Hematopoietic multipotent progenitor cell treated with erythropoietin and hydrocortisone succinate and interleukin-3 and kit ligand, for 15 days (in vitro differentiated cells): Measurements from ENCODE around the gene ALG9.
"Not testable (repeated sequence)": the region's sequence is repeated elsewhere in the genome, so short reads cannot be mapped to it uniquely, and the experiment has no call there.

Experiments used
- DNase-seq: peaks from one replicate; pipeline ENCODE4 v3.0.0-alpha.2; 2015; ENCODE audit warnings: low spot score

ALG9 gene, protein sequence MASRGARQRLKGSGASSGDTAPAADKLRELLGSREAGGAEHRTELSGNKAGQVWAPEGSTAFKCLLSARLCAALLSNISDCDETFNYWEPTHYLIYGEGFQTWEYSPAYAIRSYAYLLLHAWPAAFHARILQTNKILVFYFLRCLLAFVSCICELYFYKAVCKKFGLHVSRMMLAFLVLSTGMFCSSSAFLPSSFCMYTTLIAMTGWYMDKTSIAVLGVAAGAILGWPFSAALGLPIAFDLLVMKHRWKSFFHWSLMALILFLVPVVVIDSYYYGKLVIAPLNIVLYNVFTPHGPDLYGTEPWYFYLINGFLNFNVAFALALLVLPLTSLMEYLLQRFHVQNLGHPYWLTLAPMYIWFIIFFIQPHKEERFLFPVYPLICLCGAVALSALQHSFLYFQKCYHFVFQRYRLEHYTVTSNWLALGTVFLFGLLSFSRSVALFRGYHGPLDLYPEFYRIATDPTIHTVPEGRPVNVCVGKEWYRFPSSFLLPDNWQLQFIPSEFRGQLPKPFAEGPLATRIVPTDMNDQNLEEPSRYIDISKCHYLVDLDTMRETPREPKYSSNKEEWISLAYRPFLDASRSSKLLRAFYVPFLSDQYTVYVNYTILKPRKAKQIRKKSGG

GRCh38 chr11:111870886-111871692 lies at the start of gene ALG9:
Gene ALG9 (minus strand): TSS chr11:111871581. CDS start chr11:111871482, 99 bp downstream.
- peak; percentile 82 for DNase-seq

DNA sequence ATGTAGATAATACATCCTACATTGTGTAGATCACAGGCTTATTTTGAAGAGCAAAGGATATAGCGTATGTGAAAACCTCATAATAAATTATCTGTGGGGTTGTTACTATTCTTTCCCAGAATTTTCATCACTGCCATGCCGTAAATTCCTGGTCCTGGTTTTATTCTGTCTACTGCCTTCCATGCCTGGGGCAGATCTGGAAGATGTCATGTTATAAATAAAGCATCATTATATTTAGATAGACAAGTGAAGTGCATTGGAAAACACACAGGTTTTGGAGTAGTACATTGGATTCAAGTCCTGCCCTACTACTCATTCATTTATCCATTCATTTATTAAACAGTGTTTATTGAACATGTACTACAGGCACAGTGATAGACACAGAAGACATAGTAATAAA lies 49.5 kb upstream of the ALG9 start:
- DNase-seq = no peak

GRCh38 chr11:111918390-111919256 lies 47.2 kb upstream of the ALG9 start, which contains the start of gene C11orf52:
Gene C11orf52 (plus strand): TSS chr11:111918913. CDS start chr11:111918973, 60 bp downstream.
- DNase-seq = no peak

- no peak for DNase-seq
Observed at GRCh38 chr11:111917788-111918187, 46.4 kb upstream of the ALG9 start.

GRCh38 chr11:111917312-111917711 lies 45.9 kb upstream of the ALG9 start:
- DNase-seq = no peak

- no peak for DNase-seq
Observed at GRCh38 chr11:111916768-111917167, 45.4 kb upstream of the ALG9 start.

- no peak for DNase-seq
Observed at GRCh38 chr11:111913997-111914396, 42.6 kb upstream of the ALG9 start.

GRCh38 chr11:111913031-111913861 lies 41.9 kb upstream of the ALG9 start:
- DNase-seq = no peak

- no peak for DNase-seq
Observed at GRCh38 chr11:111912535-111912934, 41.2 kb upstream of the ALG9 start, which contains the start of gene HSPB2. Gene HSPB2 (plus strand): TSS chr11:111912734. CDS start chr11:111912830, 96 bp downstream.

- DNase-seq = no peak
Observed at GRCh38 chr11:111911563-111912401, 40.4 kb upstream of the ALG9 start, which contains the start of gene CRYAB. Gene CRYAB (minus strand): TSS chr11:111911770. CDS start chr11:111911724, 46 bp downstream.

DNA sequence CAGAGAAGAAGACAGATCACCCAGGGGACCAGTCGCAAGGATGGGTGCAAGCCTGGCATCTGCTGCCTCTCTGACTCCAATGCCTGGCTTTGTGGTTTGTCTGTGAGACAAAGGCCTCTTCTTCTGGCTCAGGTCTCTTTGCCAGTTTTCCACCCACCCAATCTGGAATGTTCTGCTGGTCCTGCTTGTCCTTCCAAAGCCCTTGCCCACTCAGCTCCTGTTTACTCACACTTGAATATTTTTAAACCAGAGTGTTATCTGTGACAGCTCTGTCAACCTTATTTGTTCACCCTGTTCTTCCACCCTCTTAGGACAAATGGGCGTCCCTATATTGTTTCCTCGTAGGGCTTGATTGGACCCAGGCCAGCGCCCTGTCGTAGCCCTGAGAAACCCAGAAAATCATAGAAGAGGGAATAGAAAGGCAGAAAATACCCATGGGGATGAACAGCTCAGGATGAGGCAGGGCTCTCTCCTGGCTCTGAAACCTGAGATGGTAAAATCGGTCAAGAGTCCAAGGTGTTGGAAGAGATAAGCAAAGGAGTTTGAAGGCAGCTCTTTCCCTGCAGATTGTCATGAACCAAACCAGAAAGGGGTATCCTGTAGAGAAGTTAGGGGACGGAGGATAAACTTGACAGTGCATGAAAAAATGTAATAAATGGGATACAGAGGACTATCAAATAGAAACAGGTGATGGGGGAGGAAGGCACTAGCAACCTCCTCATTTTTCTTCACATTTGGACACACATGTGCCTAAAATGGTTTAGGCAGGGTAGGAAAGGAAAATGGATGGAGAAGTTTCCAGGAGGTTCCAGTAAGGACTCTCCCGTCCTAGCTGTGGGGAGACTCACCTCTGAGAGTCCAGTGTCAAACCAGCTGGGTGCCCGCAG lies 39.5 kb upstream of the ALG9 start:
- DNase-seq = no peak

GRCh38 chr11:111909378-111909777 lies 38.0 kb upstream of the ALG9 start:
- no peak for DNase-seq

GRCh38 chr11:111908639-111909305 lies 37.4 kb upstream of the ALG9 start:
- no peak for DNase-seq

- DNase-seq = no peak
Observed at GRCh38 chr11:111906680-111907079, 35.3 kb upstream of the ALG9 start.

GRCh38 chr11:111905411-111905810 lies 34.0 kb upstream of the ALG9 start:
- DNase-seq = no peak

GRCh38 chr11:111886844-111887243 lies 15.5 kb upstream of the ALG9 start:
- DNase-seq = no peak

DNA sequence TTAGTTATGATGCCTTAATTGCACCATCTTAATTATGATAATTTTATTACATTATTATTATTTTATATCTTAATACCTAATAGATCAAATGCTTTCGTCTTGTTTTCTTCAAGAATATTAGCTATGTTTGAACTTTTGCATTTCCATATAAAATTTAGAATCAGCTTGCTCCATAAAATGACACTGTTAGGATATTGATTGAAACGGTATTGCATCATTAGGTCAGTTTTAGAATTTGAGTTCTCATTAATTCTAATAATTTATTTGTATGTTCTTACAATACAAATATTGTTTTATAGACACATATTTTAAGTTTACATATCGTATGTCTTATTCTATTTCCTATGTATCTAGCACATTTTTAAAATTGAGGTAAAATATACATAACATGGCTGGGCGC lies 14.7 kb upstream of the ALG9 start:
- no peak for DNase-seq

DNA sequence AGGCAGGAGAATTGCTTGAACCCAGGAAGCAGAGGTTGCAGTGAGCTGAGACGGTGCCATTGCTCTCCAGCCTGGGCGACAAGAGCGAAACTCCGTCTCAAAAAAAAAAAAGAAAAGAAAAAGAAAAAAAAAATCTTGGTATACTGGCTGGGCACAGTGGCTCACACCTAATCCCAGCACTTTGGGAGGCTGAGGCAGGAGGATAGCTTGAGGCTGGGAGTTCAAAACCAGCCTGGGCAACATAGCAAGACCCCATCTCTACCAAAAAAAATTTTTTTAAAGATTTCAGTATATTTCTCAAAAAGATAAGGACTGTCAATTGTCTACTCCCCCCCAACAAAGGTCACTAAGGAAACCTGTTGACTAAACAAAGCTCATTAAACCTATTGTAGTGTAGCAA lies 13.7 kb upstream of the ALG9 start:
- not testable (repeated sequence) for DNase-seq
